Activated gamma-delta T cell treated with Interleukin-2 at 50 U/mL for 16 hours (primary cell): Measurements from ENCODE around the gene EPHX1.

Source experiments
- DNase-seq: peaks from one replicate; pipeline ENCODE4 v3.0.0-alpha.2; 2020

Gene EPHX1

DNA sequence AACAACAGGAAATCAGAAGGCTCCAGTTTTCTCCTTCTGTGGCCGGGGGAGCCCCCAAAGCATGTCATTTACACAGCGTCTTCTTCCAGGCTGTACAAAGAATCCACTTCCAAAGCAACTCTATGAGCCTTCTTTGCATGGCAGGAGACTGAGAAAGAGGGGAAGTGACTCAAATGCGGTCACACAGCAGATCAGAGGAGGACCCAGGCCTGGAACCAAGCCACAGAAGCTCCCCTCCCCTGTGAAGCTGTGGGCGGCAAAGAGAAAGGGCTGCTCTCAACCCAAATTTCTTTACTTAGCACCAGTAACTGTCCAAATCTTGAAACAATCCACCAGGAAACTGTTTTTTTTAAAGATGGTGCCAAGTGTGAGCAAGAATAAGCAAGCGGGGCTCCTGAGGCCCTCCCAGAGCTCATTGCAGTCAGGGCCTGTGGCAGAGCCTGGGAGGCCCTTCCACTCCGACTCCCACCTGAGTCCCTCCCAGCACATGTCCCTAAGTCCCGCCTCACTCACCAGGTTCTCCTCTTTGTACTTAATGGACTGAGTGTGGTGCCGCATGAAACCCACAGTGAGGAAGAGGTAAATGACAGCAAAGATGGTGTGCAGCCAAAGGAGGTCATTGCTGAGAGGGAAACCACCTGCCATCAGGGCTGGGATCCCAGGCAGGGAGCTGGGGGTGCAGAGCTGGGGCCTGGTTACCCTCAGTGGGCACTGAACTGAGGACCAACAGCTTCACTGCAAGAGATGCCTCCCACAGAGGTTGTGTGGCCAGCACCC lies 56.3 kb downstream of the EPHX1 start:
- DNase-seq: peak; percentile 74

DNA sequence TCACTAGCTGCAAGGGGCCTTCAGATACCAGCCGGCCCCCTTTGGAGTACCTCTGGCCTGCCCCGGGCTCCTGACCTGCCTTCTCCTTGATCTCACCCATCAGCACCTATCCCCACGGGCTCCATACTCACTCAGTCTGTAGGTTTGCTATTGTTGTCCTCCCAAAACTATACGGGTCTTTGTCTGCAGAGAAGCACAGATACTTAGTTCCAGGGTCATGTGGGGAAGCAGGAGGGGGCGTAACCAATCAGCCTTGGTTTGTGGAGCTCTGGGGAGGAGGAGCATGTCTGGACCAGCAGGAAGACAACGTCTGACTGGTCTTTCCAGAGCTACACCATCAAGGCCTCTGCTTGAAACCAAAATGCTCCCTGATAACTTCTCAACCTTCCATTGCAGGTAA lies 57.1 kb downstream of the EPHX1 start:
- no peak for DNase-seq

DNA sequence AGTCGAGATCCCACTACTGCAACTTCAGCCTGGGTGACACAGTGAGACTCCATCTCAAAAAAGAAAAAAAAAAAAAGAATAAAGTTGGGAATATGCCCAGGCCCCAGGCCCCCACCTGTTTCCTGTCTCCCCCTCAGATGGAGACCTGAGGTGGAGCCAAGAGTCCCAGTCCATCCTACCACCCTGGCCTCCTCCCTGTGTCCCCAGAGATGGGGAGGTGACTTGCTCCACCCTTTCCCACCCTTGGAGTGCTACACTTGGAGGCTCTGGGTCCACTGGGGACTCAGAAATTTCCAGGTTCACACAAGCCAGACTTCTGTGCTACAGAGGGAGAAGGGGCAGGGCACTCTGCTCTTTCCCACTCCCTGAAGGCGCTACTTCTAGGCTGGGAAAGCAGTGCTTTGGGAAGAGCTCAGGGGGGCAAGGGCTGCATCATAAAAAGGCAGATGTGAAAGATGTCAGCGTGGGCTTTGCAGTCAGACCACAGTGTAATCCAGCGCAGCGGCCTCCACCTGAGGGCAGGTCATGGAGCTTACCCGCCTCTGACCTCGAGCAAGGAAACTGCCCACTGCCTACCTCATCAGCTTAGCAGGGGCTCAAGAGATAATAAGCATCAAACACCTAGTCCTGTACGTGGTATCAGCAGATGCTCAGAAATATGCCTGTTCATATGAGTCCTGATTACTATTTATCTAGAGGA lies 58.9 kb downstream of the EPHX1 start:
- DNase-seq: no peak

DNA sequence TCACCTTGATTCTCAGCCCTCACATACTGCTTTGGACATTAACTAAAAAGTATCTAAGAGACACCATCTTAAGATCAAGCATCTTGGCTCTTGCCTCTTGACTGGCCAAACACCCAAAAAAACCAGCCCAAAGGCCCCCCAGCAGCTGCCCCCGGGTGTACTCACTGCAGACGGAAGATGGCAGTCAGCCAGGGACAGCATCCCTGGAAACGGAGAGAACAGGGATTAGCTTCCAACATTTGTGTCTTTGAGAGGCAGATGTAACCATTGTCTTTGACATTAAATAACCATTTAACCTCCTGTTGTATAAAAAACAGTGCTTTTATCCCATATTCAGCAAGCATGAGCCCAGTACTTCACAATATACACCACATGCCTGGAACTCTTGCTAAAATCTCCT lies 61.0 kb downstream of the EPHX1 start:
- DNase-seq: no peak

DNA sequence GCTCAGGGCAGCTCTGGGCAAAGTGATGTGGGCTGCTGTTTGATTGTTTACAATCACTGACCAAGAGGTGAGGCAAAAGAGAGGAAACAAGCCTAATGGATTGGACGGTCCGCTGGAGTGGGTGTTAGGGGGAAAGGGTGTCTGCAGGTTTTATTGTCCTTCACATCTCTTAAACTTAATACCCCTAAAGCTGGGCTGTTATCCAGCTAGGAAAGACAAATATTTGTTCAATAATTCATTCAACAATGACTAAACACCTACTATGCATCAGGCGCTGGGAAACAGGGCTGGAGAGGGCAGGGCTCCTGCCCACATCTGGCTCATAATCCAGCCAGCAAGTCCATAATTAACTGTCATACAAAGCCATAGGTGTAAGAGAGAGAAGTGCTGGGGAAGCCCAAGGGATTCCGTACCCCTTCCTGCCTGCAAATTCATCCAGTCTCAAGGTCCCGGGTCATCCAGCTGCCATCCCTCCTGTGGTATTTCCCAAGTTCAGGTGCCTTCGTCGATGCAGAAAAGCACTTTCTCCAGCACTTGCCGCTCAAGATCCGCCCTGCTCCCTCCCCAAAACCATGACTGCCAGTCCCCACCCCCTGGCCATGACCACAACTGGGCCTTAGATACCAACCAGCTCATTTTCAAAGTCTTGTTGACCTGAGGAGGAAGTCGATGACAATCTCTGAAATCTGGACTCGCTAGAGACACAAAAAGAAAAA lies 61.6 kb downstream of the EPHX1 start:
- no peak for DNase-seq

DNA sequence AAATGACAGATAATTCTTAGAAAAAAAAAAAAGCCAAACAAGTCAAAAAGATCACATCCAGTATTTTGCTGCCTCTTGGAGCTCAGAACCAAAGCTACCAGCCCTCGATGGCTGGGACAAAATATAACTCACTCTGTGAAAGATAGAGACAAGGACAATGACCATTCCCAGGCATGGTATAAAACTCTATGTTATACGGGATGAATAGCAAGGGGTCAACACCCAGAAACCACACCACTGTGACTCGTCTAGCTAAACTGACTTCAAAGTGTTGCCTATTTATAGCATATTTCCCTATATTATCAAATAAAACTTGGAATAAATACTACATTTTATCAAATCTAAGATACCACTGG lies 62.1 kb downstream of the EPHX1 start:
- DNase-seq: no peak

DNA sequence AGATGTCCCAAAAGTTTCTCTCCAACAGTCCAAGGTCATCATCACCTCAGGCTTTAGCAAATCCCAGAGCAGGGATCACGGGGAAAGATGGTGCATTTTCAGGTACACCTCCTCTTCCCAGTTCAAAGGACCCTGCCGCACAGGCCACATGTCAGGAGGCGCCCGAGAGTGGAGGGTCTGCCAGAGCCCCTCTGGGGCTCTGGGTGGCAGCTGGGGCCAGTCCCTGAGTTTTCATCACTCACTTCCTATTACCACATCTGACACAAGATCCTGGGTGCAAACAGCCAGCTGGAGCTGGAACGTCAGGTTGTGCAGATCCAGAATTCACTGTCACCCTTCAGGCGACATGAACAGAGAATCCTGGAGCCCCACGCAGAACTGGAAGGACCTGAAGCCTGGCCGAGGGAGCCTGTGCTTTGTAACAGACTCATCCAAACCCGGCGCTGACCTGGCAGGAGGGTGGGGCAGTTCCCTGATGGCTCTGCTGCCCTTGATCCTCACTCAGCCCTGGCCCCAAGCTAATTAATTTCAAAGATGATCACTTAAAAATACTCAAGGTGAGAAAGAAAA lies 63.4 kb downstream of the EPHX1 start:
- no peak for DNase-seq

DNA sequence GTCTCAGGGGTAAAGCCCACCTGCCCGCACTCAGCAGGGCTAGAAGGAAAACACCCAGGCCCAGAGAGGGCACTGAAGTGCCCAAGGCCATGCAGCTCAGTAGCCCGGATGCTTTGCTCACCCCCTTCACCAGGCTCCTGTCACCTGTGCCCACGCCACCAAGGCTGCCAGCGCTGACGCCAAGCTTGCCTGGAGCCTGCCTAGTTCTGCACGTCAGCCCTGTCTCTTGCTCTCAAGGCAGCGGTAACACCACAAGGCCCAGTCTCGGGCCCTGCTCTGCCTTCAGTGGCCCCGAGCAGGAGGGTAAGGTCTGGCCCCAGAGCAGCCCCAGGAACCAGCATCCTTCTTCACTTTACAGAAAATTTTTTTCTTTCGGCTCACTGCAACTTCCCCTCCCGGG lies 64.5 kb downstream of the EPHX1 start:
- DNase-seq: no peak

DNA sequence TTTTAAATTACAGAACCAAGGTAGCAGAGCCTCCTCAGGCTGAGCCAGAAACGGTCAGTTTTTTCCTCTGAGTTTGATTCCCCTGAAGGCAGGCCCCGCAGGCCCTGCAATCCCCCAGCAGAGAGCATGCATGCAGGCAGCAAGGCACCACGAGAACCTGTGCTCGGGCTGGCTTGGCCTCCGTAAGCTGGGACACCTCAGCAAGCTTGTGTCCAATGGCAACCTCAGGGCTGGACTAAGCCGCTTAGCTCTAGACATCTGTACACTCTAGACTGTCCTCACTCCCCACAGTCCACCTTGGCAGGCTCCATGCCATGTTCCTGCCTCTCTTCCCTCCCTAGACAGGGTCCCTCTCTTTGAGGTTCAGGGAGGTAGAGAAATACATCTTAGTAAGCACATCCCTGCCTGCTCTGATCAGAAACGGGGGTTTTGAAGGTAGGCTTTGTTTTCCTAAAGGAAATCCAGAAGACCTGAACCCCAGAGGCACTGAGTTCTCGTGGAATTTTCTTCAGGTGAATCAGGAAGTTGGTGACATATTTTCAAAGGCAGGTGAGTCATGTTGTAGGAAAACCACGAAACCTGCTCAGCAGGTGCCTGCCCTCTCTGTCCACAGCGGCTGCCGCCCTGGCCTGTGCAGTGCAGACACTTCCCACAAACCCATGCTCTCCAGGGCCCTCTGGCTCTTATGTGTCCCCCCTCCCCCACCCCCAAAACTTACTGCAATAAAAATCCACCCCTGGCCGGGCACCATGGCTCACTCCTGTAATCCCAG lies 65.3 kb downstream of the EPHX1 start:
- DNase-seq: no peak

DNA sequence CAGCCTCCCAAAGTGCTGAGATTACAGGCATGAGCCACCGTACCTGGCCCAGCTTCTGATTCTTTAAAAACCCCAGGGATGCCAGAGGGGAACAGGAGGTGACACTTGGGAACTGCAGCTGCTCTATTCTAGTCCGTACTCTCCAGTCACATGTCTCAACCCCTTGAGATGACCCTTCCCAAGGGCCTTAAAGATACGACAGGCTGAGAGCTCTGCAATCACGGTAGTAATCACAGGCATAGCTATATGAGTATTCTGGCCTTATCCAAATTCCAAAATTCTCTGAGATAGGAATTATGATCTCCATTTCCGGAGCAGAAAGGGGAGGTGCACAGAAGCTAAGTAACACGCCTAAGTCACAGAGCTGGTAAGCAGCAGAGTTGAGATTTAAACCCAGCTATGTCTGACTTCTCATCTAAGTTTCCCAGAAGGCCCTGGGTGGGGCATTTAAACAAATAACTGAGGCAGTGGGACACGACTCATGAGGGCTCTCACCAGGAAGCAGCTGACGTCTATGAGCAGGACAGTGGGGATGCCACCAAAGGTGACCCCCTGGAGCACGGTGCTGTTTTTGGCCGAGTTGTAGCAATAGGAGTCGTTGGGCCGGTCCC lies 67.1 kb downstream of the EPHX1 start:
- no peak for DNase-seq

DNA sequence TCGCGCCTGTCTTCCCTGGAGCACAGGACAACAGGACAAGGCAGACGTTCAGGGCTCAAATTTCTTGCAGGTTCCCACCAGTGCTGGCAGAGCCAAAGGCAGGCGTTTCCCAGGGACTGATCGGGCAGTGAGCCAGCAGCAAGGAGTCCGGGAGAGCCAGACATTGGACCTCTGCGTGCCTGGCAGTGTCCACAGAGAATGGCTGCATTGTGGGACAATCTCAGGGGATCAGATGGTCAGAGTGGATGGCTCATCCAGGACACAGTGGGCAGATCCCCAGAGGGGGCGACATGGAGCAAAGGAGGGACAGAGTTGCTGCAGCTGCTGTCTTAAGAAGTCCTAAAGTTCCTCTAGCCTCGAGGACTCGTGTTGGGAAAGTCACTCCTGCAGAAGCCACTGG lies 67.7 kb downstream of the EPHX1 start:
- no peak for DNase-seq

DNA sequence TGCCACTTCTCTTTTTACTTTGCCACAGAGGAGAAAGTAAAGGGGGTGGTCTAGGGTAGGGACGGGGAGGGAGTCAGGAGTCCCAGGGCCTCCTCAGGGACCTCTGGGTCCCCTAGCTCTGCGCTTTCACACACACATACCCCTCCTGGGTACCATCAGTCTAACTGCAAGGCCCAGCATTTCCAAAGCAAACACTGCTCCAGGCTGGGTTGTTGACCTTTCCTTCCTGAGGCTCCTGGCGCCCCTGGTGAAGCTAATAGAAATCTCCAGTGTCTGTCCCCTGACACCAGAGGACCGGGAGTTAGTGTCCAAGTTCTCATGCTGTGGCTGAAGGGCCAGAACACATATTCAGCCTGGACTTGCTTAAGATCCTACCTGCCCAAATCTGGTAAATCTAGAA lies 68.4 kb downstream of the EPHX1 start:
- DNase-seq: no peak

DNA sequence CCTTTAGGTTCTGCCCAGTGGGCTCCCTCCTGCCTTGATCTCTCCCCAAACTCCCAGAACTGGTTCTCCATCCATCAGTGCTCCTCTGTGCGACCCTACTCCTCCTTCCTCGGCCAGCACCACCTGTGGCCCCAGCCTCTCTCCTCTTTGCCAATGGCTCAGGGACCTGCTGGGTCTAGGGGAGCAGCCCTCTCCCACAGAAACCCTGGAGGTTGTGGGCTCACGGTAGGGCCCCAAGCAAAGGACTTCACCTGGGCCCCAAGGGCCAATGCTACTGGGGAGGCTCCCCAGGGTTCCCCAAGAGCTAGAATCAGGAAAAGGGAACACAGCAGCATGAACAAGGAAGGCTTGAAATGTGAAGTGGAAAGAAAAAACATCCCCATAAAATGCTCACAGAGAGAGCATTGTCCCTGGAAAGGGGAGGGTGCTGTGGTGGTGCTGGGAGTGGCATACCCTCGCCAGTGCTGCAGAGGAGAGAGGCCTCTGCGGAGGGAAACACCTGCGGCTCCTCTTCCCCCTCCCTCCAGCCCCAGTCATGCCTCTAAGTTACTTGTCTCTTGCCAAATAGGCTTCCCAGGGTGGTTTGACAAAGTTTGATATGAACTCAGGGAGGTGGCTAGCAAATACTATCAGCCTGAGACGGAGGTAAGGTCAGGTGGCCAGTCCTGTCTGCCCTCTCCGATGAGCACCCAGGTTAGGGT lies 69.7 kb downstream of the EPHX1 start:
- DNase-seq: peak; percentile 38

DNA sequence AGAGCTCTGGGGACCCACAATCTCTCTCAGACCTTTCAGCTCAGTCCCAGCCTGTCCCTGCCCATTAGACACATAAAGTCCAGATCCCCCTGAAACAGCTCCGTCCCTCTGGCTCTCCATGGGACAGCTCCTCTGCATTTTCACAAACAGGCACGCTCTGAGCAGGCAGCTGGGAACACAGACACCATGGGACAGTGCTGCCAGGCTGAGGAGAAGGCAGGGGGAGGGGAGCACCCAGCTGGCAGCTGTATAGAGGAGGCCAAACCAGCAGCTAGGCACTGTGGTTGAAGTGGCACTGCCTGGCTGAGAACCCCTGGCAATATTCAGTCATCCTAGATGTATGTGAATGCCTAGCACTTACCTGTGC lies 70.3 kb downstream of the EPHX1 start:
- no peak for DNase-seq

DNA sequence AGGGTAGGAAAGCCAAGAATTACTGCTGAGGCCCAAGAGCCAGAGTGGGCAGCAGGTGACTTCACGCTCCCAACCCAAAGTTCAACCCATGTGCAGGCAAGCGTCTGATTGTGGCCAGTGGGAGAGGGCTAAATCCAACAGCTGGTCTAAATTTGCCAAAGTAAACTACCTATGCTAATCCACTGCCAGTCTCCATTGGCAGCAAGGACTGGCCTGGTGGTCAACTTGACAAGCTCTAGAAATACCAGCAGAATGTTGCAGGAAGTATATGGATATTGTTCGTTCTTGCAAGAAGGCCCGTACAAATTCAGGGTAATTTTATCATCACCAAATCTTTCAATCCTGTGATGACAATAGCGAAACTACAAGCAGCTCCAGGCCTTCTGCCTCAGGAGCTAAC lies 70.7 kb downstream of the EPHX1 start:
- no peak for DNase-seq

DNA sequence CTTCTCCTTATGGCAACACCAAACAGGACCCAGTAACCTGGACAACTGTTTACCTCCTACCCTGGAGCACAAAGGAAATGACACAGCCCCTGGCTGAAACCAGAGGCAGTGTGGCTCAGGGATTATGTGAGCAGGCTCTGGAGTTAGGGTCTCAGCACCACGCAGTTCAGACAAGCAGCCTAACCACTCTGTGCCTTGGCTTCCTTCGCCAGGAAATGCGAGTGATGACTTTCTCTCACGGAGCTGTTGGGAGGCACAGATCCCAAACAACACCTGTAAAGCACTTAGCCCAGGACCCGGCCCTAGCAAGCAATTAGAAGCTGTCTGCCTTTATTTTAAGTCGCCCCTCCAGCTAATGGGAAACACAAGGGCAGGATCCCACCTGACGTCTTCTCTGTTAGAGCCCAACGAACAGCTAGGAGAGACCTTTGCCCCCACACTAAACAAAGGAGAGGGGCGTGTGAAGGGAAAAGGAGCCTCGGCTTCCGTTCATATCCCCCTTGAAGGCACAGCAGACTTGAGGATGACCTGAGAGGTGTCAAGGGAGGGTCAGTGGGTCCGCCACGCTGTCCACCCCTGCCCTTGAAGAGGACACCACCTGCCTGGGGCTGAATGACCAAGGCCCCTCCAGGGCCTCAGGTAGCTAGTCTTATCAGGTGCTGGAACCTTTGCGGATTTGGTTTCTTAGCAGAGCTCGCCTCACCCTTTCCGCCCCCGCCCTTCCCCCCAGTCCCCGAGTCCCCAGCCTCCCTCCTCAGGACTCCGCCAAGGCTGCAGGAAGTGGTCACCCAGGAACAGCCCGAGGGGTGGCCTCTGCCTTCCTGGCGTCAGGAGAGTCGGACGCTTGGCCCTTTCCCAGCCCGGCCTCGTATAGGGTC lies 71.4 kb downstream of the EPHX1 start:
- DNase-seq: peak; percentile 60

DNA sequence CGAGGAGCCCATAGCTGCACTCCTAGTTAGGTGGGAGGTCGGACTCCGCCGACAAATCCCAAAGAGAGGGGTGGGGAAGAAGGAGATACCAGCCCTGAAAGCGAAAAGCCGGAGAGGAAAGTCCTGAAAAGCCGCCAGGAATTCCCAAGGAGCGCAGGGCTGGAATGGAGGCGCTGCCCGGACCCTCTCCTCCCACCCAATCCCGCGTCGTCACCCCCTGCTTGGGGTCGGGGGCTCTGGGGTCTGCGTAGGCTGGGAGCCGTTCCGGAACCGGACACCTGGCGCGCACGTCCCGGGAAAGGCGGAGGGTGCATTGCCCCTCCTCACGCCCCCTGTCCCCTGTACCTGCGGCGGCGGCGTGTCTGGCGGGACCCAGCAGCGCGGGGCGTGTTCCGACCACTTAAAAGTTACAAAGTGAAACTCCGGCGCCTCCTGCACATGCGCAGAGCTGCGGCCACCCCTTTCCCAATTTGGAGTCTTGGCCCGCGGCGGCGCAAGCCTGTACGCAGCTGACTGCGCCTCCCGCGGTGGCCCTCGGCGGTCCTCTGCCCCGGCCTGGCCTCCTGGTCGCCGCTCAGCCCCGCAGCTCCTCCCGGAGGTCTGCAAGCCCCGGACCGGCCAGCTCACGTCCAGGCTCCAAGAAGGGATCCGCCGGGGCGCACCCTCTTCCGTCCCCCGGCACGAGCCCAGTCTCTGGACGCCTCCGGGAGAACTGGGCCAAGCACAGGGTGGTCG lies 72.2 kb downstream of the EPHX1 start, which contains the start of gene TMEM63A:
TSS of gene TMEM63A (minus strand) at position 422 of the 735 bp plus-strand sequence. CDS start 4,800 bp downstream, outside the sequence.
- DNase-seq: peak; percentile 91

DNA sequence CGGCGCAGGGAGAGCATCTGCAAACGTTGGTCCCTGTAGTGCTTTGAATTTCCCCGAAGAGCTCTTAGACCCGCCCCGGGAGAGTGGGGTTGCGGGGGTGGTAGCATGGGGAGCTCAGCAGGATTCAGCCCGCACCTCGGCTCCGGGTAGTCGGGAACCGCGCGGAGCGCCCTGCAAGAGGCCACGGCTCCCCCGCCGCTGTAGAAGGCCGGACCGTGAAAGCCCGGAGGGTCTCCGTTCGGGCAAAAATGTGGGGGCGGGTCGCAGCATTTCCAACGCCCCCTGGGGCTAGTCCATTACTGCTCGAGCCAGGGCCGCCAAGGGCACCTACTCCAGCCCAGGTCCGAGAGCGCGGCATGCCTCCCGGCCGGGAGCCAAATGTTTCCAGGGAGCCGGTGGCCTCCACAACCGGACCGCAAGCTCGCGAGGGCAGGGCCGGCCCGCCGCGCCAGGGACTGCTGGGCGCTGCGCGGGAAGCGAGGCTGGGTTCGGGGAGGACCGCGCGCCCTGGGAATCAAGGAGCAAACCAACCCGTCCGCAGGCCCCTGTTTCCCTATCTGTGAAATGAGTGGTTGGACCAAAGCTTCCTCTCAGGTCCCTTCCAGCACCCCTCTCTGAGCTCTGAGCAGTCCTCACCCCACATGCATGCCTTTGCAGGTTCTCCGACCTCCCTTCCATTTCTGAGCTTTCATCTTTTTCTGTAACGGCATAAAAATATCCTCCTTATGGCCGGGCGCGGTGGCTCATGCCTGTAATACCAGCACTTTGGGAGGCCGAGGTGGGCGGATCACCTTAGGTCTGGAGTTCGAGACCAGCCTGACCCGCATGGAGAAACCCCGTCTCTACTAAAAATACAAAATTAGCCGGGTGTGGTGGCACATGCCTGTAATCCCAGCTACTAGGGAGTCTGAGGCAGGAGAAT lies 73.0 kb downstream of the EPHX1 start:
- DNase-seq: no peak
